ENCODE measurements around the gene CFAP54. TPM values are rescaled to one million over a fixed set of nuclear protein-coding genes. Genes with fewer than 3 reads are reported as not detected.

CFAP54 gene
- total and polyA plus RNA-seq, 2 of the 4 experiments (the other 2 are of a cell fraction): 0.18 to 0.41 TPM

DNA sequence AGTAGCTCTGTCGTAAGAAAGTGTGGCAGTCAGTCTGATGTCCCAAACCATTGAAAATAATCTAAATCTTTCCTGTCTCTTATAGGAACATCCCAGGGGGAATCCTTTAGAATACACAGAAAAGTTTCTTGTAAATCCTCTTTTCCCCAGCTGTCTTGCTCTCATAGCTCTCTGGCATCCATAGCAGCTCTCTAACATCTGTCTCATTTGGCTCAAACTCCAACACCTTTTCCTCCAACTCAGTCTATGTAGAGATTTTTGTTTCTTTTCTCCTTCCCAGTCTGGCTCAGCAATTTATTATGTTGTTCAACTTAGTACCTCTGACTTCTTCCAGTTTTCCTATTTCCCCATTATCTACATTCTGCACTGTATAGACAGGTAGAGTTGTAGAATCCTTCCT lies 333.3 kb downstream of the CFAP54 start:
- H2BK5ac ChIP-seq (ENCODE audit: low read depth, low read length, poor library complexity, severe bottlenecking): no peak overlapping the region
- in situ Hi-C loops (cut with MboI; ENCODE audit: low sequenced_read_pairs): no loop called here
- H4K5ac ChIP-seq (ENCODE audit: low read depth, low read length): no peak overlapping the region
- no peak overlapping the region for H4K91ac ChIP-seq (ENCODE audit: insufficient read depth, low read depth, low read length)
- H3K9me3 ChIP-seq (ENCODE audit: control insufficient read depth, insufficient read depth, low read length): no peaks in the 10 kb centered on the region
- no peak overlapping the region for H3K27ac ChIP-seq (ENCODE audit: insufficient read depth, low read length)
- no peaks in the 10 kb centered on the region for H3K36me3 ChIP-seq (ENCODE audit: control insufficient read depth, insufficient read depth, low read length)
- H3K14ac ChIP-seq (replicated peaks; ENCODE audit: low read depth, low read length): no peak overlapping the region
- 60% methylated on average over 1 of the region's 1 CpG; no CpG with 5 or more reads in 1 of the 2 experiments for WGBS, 2 experiments (ENCODE audit: extremely low coverage in 2 of 2, insufficient read length in 1 of 2)
- H3K56ac ChIP-seq (ENCODE audit: extremely low read depth, insufficient read depth, low read length): no peak overlapping the region
- no peaks in the 10 kb centered on the region for H3K9me1 ChIP-seq (ENCODE audit: insufficient read depth, low read length)
- H2BK20ac ChIP-seq (ENCODE audit: low read depth, low read length): no peak overlapping the region
- no peak overlapping the region for H3K23ac ChIP-seq (ENCODE audit: low read depth, low read length)
- no peak overlapping the region for H2BK120ac ChIP-seq (ENCODE audit: low read depth, low read length)
- ChIA-PET POLR2A (ENCODE audit: unreplicated experiment) (no interaction called here), CTCF (interaction anchor here (0.8 kb wide), 1 partner anchor 12 kb away, joined by 3 read pairs; no protein-coding TSS in a partner anchor)
- H2AK5ac ChIP-seq (ENCODE audit: low read depth, low read length): no peak overlapping the region
- DNase-seq (no peak), ATAC-seq (ENCODE audit: low read depth) (no peak)
- no peak overlapping the region for H2AFZ ChIP-seq (replicated peaks; ENCODE audit: low read length, poor library complexity)
- no peak overlapping the region for H3K18ac ChIP-seq (ENCODE audit: low read depth, low read length)
- H3K27me3 ChIP-seq (ENCODE audit: control insufficient read depth, insufficient read depth, low read length): peaks cover 1% of the 10 kb centered on the region; the same call in 1 of the 2 replicates
- H3K79me1 ChIP-seq (ENCODE audit: low read depth in 1 of 2, low read length in 2 of 2): no peaks in the 10 kb centered on the region
- no peak overlapping the region for H3K9ac ChIP-seq (ENCODE audit: low read depth, low read length)
- no peak overlapping the region for H3K4me2 ChIP-seq (ENCODE audit: low read depth, low read length)
- dilution Hi-C loops (cut with HindIII; ENCODE audit: low sequenced_read_pairs, unreplicated experiment): no loop called here
- no peaks in the 10 kb centered on the region for H4K20me1 ChIP-seq (ENCODE audit: insufficient read depth, low read length)
- no peaks in the 10 kb centered on the region for H3K4me1 ChIP-seq (ENCODE audit: control insufficient read depth, insufficient read depth, low read length)
- no peak overlapping the region for H4K8ac ChIP-seq (ENCODE audit: low read depth in 2 of 2, low read length in 2 of 2)
- no peak overlapping the region for H2AK9ac ChIP-seq (replicated peaks; ENCODE audit: low read depth, low read length, poor library complexity)
- no peak overlapping the region for H3K4me3 ChIP-seq (ENCODE audit: insufficient read depth, low read depth, low read length)
- H3K4ac ChIP-seq (ENCODE audit: low read depth, low read length): no peak overlapping the region
- TF ChIP-seq RAD21 (IDR thresholded peaks at IDR 0.05; ENCODE audit: low read length) (no peak), MXI1 (IDR thresholded peaks at IDR 0.05; ENCODE audit: borderline replicate concordance, low read depth, low read length) (no peak), MAZ (IDR thresholded peaks at IDR 0.05; ENCODE audit: borderline replicate concordance, low read depth, low read length) (no peak), CHD1 (IDR thresholded peaks at IDR 0.05; ENCODE audit: low read depth, low read length) (no peak), BHLHE40 (IDR thresholded peaks at IDR 0.05; ENCODE audit: low read depth, low read length) (no peak), RCOR1 (IDR thresholded peaks at IDR 0.05; ENCODE audit: insufficient replicate concordance, low read length) (no peak), MAFK (IDR thresholded peaks at IDR 0.05; ENCODE audit: low read depth, low read length) (no peak)
- TF ChIP-seq, protein P1, sequence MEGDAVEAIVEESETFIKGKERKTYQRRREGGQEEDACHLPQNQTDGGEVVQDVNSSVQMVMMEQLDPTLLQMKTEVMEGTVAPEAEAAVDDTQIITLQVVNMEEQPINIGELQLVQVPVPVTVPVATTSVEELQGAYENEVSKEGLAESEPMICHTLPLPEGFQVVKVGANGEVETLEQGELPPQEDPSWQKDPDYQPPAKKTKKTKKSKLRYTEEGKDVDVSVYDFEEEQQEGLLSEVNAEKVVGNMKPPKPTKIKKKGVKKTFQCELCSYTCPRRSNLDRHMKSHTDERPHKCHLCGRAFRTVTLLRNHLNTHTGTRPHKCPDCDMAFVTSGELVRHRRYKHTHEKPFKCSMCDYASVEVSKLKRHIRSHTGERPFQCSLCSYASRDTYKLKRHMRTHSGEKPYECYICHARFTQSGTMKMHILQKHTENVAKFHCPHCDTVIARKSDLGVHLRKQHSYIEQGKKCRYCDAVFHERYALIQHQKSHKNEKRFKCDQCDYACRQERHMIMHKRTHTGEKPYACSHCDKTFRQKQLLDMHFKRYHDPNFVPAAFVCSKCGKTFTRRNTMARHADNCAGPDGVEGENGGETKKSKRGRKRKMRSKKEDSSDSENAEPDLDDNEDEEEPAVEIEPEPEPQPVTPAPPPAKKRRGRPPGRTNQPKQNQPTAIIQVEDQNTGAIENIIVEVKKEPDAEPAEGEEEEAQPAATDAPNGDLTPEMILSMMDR (conservative IDR thresholded peaks at IDR 0.05; ENCODE audit: low read depth, low read length): no peak
- TF ChIP-seq, protein P2, sequence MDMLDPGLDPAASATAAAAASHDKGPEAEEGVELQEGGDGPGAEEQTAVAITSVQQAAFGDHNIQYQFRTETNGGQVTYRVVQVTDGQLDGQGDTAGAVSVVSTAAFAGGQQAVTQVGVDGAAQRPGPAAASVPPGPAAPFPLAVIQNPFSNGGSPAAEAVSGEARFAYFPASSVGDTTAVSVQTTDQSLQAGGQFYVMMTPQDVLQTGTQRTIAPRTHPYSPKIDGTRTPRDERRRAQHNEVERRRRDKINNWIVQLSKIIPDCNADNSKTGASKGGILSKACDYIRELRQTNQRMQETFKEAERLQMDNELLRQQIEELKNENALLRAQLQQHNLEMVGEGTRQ (IDR thresholded peaks at IDR 0.05; ENCODE audit: low read depth, low read length): no peak
- TF ChIP-seq, protein P3, sequence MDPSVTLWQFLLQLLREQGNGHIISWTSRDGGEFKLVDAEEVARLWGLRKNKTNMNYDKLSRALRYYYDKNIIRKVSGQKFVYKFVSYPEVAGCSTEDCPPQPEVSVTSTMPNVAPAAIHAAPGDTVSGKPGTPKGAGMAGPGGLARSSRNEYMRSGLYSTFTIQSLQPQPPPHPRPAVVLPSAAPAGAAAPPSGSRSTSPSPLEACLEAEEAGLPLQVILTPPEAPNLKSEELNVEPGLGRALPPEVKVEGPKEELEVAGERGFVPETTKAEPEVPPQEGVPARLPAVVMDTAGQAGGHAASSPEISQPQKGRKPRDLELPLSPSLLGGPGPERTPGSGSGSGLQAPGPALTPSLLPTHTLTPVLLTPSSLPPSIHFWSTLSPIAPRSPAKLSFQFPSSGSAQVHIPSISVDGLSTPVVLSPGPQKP (IDR thresholded peaks at IDR 0.05; ENCODE audit: borderline replicate concordance, low read depth, low read length): no peak
- H2BK15ac ChIP-seq (ENCODE audit: low read depth, low read length): no peak overlapping the region
- BruUV-seq (replicated peaks): no TSS peak
- intact Hi-C loops (cut with micrococcal nuclease): no loop called here

Data from IMR-90 (cell line).